Right lobe of liver (tissue), 6 donors: ENCODE results near the gene MBLAC1. TPM values are rescaled to one million over a fixed set of nuclear protein-coding genes. Genes with fewer than 3 reads are reported as not detected.
"Not testable (repeated sequence)": the region's sequence is repeated elsewhere in the genome, so short reads cannot be mapped to it uniquely, and the experiment has no call there.

Source experiments
- ATAC-seq, 4 donors: fragments of 200-7000 bp; cut with Tn5 transposase; one replicate each; pipeline ENCODE4 v1.9.1; 2020; ENCODE audit warnings: mild to moderate bottlenecking in 4 of 4, moderate library complexity in 4 of 4
- DNase-seq, 3 donors: peaks; one replicate each; pipeline ENCODE4 v3.0.0-alpha.2; 2020
- H3K27ac ChIP-seq, 3 donors: fragments of 200-600 bp; one replicate each; pipeline ENCODE4 v1.8.0; 2022
- H3K27me3 ChIP-seq, 2 donors: fragments of 200-600 bp; one replicate each; pipeline ENCODE4 v1.8.0; 2022
- H3K36me3 ChIP-seq, 4 donors: fragments of 200-600 bp; sonication (generic) in 1 of 4; one replicate each; pipeline versions ENCODE4 v1.5.1 to v1.8.0; 2017 to 2022; ENCODE audit warnings: control low read depth in 1 of 4
- H3K4me1 ChIP-seq, 4 donors: fragments of 200-600 bp; sonication (generic) in 1 of 4; one replicate each; pipeline versions ENCODE4 v1.5.1 to v1.8.0; 2017 to 2022; ENCODE audit warnings: control low read depth in 1 of 4
- H3K4me3 ChIP-seq, 3 donors: fragments of 200-600 bp; one replicate each; pipeline ENCODE4 v1.8.0; 2022
- H3K9me3 ChIP-seq, 4 donors: fragments of 200-600 bp; sonication (generic) in 1 of 4; one replicate each; pipeline versions ENCODE4 v1.5.1 to v1.8.0; 2017 to 2022; ENCODE audit warnings: control low read depth in 1 of 4
- POLR2A ChIP-seq: fragments of 450-650 bp; IDR thresholded peaks from one replicate; pipeline ENCODE4 v1.6.1; 2017; ENCODE audit warnings: antibody characterized with exemption, mild to moderate bottlenecking
- WGBS: methylation state at CpG from one replicate; pipeline ENCODE4 v1.1.6; 2018; ENCODE audit warnings: low coverage, low lambda C conversion rate; ENCODE audit not compliant: insufficient coverage; ENCODE audit errors: missing lambda C conversion rate; 5-methylcytosine and 5-hydroxymethylcytosine counted together
- intact Hi-C, 2 donors: fragments of 100-400 bp; cut with DNase I; formaldehyde crosslinking; loops; one replicate each; pipeline versions ENCODE4 v1.11.2 to v1.14.1; 2022
- total RNA-seq, 6 experiments: library from RNA; depleted of rRNA in 2 of 6; stranded (reverse); fragments of >200 nt in 2 of 6; fragmentation: NEBNext Ultra II Directional in 3 of 6; extraction: Animal tissue kit (Norgen Biotek cat#: 25700) in 3 of 6; gene quantifications; one replicate each; pipeline versions ENCODE4 v1.1.0 to v1.2.4, GENCODE V29; 2016 to 2023
- TF ChIP-seq, protein P1 (sequence below), 4 donors: fragments of 200-600 bp in 3 of 4; fragments of 450-650 bp in 1 of 4; IDR thresholded peaks; one replicate each; pipeline versions ENCODE4 v1.5.1 to v1.8.0; 2016 to 2022; ENCODE audit warnings: antibody characterized with exemption in 4 of 4, mild to moderate bottlenecking in 2 of 4
- donor health status: DM: no; HTN: yes; CAD: no.
- donor health status: DM: no; HTN: no; CAD: no.
- donor health status: DM: no; HTN: no; CAD: no.
- donor health status: DM: no; HTN: yes; CAD: no.
- donor health status: DM: no; HTN: yes; CAD: no.

MBLAC1 gene
- total RNA-seq, 6 experiments from 2014 or later: 0.35 to 2.7 (median 1.1) TPM

DNA sequence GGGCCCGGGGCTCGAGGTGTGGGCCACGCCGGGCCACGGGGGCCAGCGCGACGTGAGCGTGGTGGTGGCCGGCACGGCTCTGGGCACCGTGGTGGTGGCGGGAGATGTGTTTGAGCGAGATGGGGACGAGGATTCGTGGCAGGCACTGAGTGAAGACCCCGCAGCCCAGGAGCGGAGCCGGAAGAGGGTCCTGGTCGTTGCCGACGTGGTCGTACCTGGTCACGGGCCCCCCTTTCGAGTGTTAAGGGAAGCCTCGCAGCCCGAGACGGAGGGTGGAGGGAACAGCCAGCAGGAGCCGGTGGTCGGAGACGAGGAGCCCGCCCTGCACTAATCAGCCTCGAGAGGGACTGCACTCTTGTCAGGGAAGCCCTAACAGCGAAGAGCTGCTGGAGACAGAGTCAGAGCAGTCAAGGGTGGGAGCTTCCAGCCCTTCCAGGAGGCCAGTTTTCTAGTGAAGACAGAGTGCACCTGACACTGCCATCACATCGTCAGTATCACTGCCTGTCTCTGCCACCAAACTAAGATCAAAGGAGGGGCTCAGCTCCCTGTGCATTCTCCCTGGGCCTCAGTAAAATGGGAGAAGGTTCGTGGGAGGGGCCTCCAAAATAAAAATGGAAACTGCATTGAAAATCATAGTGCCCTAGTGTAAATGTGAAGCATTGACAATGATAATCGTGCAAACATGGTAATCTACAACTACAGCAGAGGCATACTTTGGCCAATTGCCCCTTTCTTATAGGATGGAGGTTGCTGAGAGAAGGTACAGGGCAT, 1.3 kb downstream of the MBLAC1 start:
- H3K9me3 ChIP-seq: no peaks in the 10 kb centered on the region
- peak overlapping the region; percentile 80 to 85 (median 82) for H3K4me3 ChIP-seq
- TF ChIP-seq, protein P1, sequence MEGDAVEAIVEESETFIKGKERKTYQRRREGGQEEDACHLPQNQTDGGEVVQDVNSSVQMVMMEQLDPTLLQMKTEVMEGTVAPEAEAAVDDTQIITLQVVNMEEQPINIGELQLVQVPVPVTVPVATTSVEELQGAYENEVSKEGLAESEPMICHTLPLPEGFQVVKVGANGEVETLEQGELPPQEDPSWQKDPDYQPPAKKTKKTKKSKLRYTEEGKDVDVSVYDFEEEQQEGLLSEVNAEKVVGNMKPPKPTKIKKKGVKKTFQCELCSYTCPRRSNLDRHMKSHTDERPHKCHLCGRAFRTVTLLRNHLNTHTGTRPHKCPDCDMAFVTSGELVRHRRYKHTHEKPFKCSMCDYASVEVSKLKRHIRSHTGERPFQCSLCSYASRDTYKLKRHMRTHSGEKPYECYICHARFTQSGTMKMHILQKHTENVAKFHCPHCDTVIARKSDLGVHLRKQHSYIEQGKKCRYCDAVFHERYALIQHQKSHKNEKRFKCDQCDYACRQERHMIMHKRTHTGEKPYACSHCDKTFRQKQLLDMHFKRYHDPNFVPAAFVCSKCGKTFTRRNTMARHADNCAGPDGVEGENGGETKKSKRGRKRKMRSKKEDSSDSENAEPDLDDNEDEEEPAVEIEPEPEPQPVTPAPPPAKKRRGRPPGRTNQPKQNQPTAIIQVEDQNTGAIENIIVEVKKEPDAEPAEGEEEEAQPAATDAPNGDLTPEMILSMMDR (IDR thresholded peaks at IDR 0.05): no peak
- TF ChIP-seq POLR2A: no peak
- H3K36me3 ChIP-seq: no peaks in the 10 kb centered on the region
- H3K4me1 ChIP-seq: peaks cover 0 to 39% (median 0%) of the 10 kb centered on the region in 4 donors
- 12% methylated on average over 9 of the region's 37 CpGs for WGBS
- intact Hi-C loops: no loop called here
- ATAC-seq (no peak), DNase-seq (no peak)
- peak overlapping the region; percentile 87 to 97 (median 91) for H3K27ac ChIP-seq
- H3K27me3 ChIP-seq: no peaks in the 10 kb centered on the region

DNA sequence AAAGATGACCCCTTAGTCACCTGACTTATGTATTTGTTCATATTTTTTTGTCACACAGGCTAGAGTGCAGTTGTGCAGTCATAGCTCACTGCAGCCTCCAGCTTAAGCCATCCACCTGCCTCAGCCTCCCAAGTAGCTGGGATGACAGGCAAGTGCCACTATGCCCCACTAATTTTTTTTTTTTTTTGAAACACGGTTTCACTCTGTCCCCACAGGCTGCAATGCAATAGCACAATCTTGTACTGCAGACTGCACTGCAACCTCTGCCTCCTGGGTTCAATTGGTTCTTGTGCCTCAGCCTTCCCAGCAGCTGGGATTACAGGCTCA, 1.8 kb downstream of the MBLAC1 start:
- WGBS: 33% methylated on average over 1 of the region's 1 CpG
- no peaks in the 10 kb centered on the region for H3K27me3 ChIP-seq
- no peak overlapping the region for H3K27ac ChIP-seq
- ATAC-seq (no peak), DNase-seq (no peak)
- no peak overlapping the region for H3K4me3 ChIP-seq
- H3K4me1 ChIP-seq: peaks cover 0 to 40% (median 0%) of the 10 kb centered on the region in 4 donors
- H3K36me3 ChIP-seq: no peaks in the 10 kb centered on the region
- TF ChIP-seq, protein P1 (IDR thresholded peaks at IDR 0.05): no peak
- no peak for TF ChIP-seq POLR2A
- intact Hi-C loops: no loop called here
- H3K9me3 ChIP-seq: no peaks in the 10 kb centered on the region

DNA sequence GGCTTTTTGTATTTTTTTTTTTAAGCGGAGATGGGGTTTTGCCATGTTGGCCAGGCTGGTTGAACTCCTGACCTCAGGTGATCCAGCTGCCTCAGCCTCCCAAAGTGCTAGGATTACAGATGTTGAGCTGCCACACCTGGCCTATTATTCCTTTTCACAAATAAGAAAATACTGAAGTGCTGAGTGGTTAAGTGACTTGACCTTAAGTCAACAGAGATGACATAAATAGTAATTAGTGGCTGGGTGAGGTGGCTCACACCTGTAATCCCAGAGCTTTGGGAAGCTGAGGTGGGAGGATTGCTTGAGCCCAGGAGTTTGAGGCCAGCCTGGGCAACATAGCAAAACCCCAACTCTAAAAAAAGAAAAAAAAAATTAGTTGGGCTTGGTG, 3.4 kb downstream of the MBLAC1 start:
- WGBS: 92% methylated on average over 1 of the region's 1 CpG
- not testable (repeated sequence) for H3K27me3 ChIP-seq, H3K4me3 ChIP-seq, ATAC-seq, H3K9me3 ChIP-seq, DNase-seq, H3K36me3 ChIP-seq, H3K27ac ChIP-seq
- intact Hi-C loops: loop anchor here (10.0 kb wide), 1 partner anchor 95 kb away; no protein-coding TSS in a partner anchor
- H3K4me1 ChIP-seq: peaks cover 0 to 36% (median 0%) of the 10 kb centered on the region in 4 donors

DNA sequence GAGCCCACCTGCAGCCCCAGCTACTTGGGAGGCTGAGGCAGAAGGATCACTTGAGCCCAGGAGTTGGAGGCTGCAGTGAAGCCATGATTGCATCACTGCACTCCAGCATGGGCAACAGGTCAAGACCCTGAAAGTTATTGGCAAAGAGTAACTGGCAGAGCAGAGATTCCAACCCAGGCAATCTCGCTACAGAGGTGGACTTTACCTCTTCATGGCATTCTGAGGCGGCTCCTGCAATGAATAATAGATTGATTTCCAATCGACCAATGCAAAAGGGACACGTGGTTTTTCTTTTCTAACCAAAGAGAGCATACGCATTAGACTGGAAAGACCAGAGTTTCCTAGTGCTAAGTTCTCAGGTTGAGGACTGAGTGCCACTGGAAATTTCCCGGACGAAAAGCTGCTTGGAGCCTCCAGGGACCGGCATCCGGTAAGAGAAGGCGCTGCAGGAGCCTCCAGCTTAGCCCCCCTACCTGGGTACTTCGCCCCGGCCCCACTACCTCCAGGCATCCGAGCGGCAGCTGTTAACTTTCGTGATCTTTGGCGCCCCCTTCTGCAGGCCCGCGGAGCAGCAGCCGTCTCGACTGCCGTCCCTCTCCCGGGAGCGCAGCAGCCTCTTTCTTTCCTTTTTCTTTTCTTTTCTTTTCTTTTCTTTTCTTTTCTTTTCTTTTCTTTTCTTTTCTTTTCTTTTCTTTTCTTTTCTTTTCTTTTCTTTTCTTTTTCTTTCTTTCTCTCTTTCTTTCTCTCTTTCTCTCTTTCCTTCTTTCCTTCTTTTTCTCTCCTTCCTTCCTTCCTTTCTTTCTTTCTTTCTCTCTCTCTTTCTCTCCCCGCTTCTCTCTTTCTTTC, 4.1 kb downstream of the MBLAC1 start:
- H3K4me1 ChIP-seq: peaks cover 0 to 32% (median 0%) of the 10 kb centered on the region in 4 donors
- peak overlapping the region in 2 of 3 donors; percentile 63 to 64 for H3K27ac ChIP-seq
- TF ChIP-seq, protein P1 (IDR thresholded peaks at IDR 0.05): peak; percentile 79 to 94 (median 88)
- no peak for TF ChIP-seq POLR2A
- peak; percentile 65 to 73 (median 68) for ATAC-seq
- whole genome bisulfite sequencing: 9% methylated on average over 13 of the region's 24 CpGs
- intact Hi-C loops: loop anchor here (10.0 kb wide), 1 partner anchor 94 kb away; no protein-coding TSS in a partner anchor
- no peaks in the 10 kb centered on the region for H3K9me3 ChIP-seq
- DNase-seq: peak; percentile 84 to 87 (median 86)
- no peaks in the 10 kb centered on the region for H3K27me3 ChIP-seq
- peak overlapping the region; percentile 27 to 49 (median 48) for H3K4me3 ChIP-seq
- H3K36me3 ChIP-seq: no peaks in the 10 kb centered on the region
